ENCODE measurements around the gene DPYSL4. TPM values are rescaled to one million over a fixed set of nuclear protein-coding genes. Genes with fewer than 3 reads are reported as not detected.

DPYSL4 gene
- total RNA-seq, 1 donor from 2014 or later: 26.1 TPM

GRCh38 chr10:132231656-132232022 lies 44.9 kb downstream of the DPYSL4 start:
- H3K4me2 ChIP-seq (ENCODE audit: low read length): no peak overlapping the region
- Mint-ChIP-seq H3K27me3 (ENCODE audit: low read depth, unreplicated experiment) (peaks cover 13% of the 10 kb centered on the region), H3K9me3 (ENCODE audit: unreplicated experiment) (no peaks in the 10 kb centered on the region), H3K27ac (ENCODE audit: unreplicated experiment) (no peak overlapping the region), H3K4me3 (ENCODE audit: unreplicated experiment) (no peak overlapping the region), H3K36me3 (ENCODE audit: low read depth, unreplicated experiment) (peaks cover 3% of the 10 kb centered on the region), H3K4me1 (ENCODE audit: low read depth, unreplicated experiment) (no peaks in the 10 kb centered on the region)
- no peaks in the 10 kb centered on the region for H3K4me1 ChIP-seq (ENCODE audit: insufficient read depth, low read length)
- H4K20me1 ChIP-seq (ENCODE audit: insufficient read depth, low read length): no peaks in the 10 kb centered on the region
- H3K27ac ChIP-seq (ENCODE audit: low read depth, low read length): no peak overlapping the region
- DNase-seq (ENCODE audit: low read depth) (no peak), FAIRE-seq (no peak)
- TF ChIP-seq EZH2 (IDR thresholded peaks at IDR 0.05; ENCODE audit: insufficient read depth, low read length) (no peak), CTCF (IDR thresholded peaks at IDR 0.05; ENCODE audit: insufficient read depth, low read depth, low read length) (no peak)
- no peaks in the 10 kb centered on the region for H3K36me3 ChIP-seq (ENCODE audit: insufficient read depth, low read length)
- H3K79me2 ChIP-seq (ENCODE audit: insufficient read depth, low read length): no peaks in the 10 kb centered on the region
- no peak overlapping the region for H3K4me3 ChIP-seq (ENCODE audit: insufficient read depth, low read depth, low read length)
- no peak overlapping the region for H3K9ac ChIP-seq (ENCODE audit: low read length)
- H3K9me3 ChIP-seq (ENCODE audit: insufficient read depth, low read depth, low read length): no peaks in the 10 kb centered on the region
- H2AFZ ChIP-seq (ENCODE audit: low read depth, low read length): no peak overlapping the region
- no peaks in the 10 kb centered on the region for H3K27me3 ChIP-seq (ENCODE audit: insufficient read depth, low read length)

DNA sequence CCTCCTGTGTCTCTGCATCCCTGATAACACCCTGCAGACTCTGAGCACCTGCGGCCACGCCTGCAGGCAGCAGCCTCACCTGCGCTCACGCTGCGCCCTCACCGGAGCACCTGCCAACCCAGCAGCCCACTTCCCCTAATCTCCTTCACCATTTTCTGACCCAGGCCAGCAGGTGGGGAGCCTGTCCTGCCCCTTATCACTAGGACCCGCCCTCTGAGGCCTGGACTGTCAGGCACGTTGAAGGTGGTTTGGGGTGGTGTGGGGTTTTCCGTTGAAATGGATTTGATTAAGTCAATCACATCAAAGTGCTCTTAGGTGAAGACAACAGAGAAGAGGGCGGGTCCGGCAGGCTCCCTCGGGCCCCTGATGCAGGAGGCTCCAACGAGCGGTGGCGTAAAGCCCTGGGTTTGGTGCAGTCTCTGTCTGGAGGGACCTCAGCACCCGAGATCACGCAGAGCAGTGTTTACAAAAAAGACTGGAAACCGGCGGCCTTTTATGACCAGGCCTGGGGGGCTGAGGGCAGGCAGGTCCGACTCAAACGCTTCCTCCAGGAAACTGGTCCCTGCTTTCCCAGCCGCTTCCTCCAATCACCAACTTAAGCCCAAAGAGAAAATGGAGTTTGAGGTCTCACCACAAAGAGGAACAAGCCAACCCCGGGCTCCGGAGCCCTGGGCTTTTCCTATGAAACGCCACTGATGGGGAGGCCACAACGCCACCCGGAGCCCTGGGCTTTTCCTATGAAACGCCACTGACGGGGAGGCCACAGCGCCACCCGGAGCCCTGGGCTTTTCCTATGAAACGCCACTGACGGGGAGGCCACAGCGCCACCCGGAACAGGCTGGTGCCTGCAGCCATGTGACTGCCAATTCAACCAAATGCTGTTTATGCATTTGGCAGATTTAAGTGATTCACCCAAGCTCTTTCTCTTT lies 45.5 kb downstream of the DPYSL4 start:
- H3K27me3 Mint-ChIP-seq (ENCODE audit: low read depth, unreplicated experiment): peaks cover 12% of the 10 kb centered on the region
- H3K79me2 ChIP-seq (ENCODE audit: insufficient read depth, low read length): no peaks in the 10 kb centered on the region
- no peak overlapping the region for H3K4me3 ChIP-seq (ENCODE audit: insufficient read depth, low read depth, low read length)
- no peaks in the 10 kb centered on the region for H3K27me3 ChIP-seq (ENCODE audit: insufficient read depth, low read length)
- no peaks in the 10 kb centered on the region for H3K4me1 ChIP-seq (ENCODE audit: insufficient read depth, low read length)
- no peak overlapping the region for H2AFZ ChIP-seq (ENCODE audit: low read depth, low read length)
- H3K4me2 ChIP-seq (ENCODE audit: low read length): no peak overlapping the region
- TF ChIP-seq CTCF (IDR thresholded peaks at IDR 0.05; ENCODE audit: insufficient read depth, low read depth, low read length) (no peak), EZH2 (IDR thresholded peaks at IDR 0.05; ENCODE audit: insufficient read depth, low read length) (no peak)
- no peaks in the 10 kb centered on the region for H3K9me3 ChIP-seq (ENCODE audit: insufficient read depth, low read depth, low read length)
- H3K9me3 Mint-ChIP-seq (ENCODE audit: unreplicated experiment): no peaks in the 10 kb centered on the region
- FAIRE-seq (no peak), DNase-seq (ENCODE audit: low read depth) (no peak)
- no peak overlapping the region for H3K27ac Mint-ChIP-seq (ENCODE audit: unreplicated experiment)
- no peaks in the 10 kb centered on the region for H3K4me1 Mint-ChIP-seq (ENCODE audit: low read depth, unreplicated experiment)
- H3K27ac ChIP-seq (ENCODE audit: low read depth, low read length): no peak overlapping the region
- no peaks in the 10 kb centered on the region for H3K36me3 ChIP-seq (ENCODE audit: insufficient read depth, low read length)
- H3K36me3 Mint-ChIP-seq (ENCODE audit: low read depth, unreplicated experiment): peaks cover 2% of the 10 kb centered on the region
- no peaks in the 10 kb centered on the region for H4K20me1 ChIP-seq (ENCODE audit: insufficient read depth, low read length)
- no peak overlapping the region for H3K4me3 Mint-ChIP-seq (ENCODE audit: unreplicated experiment)
- no peak overlapping the region for H3K9ac ChIP-seq (ENCODE audit: low read length)

DNA sequence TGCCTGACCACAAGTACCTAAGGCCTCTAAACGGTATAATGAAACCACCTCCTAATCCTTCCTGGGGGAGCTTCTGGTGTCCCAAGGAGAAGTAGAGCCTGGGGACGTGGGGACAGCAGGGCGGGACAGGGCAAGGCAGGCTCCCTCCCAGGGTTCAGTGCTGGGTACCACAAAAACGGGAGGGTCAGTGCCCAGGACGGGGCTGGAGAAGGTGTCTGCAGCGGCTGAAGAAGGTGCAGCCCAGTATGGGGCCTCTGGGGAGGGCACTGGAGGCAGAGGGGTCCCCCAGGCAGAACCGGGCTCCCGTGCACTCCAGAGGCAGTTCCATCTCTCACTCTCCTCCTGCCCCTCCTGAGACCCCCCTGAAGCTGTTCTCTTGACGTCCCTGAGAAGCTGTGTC lies 46.2 kb downstream of the DPYSL4 start:
- DNase-seq (ENCODE audit: low read depth): no peak
- H3K36me3 ChIP-seq (ENCODE audit: insufficient read depth, low read length): no peaks in the 10 kb centered on the region
- Mint-ChIP-seq H3K4me3 (ENCODE audit: unreplicated experiment) (no peak overlapping the region), H3K27me3 (ENCODE audit: low read depth, unreplicated experiment) (peaks cover 10% of the 10 kb centered on the region), H3K27ac (ENCODE audit: unreplicated experiment) (no peak overlapping the region), H3K36me3 (ENCODE audit: low read depth, unreplicated experiment) (no peaks in the 10 kb centered on the region), H3K9me3 (ENCODE audit: unreplicated experiment) (no peaks in the 10 kb centered on the region), H3K4me1 (ENCODE audit: low read depth, unreplicated experiment) (peaks cover under 1% of the 10 kb centered on the region)
- no peak overlapping the region for H3K4me2 ChIP-seq (ENCODE audit: low read length)
- TF ChIP-seq CTCF (IDR thresholded peaks at IDR 0.05; ENCODE audit: insufficient read depth, low read depth, low read length) (no peak), EZH2 (IDR thresholded peaks at IDR 0.05; ENCODE audit: insufficient read depth, low read length) (no peak)
- no peak overlapping the region for H3K9ac ChIP-seq (ENCODE audit: low read length)
- no peaks in the 10 kb centered on the region for H3K9me3 ChIP-seq (ENCODE audit: insufficient read depth, low read depth, low read length)
- no peaks in the 10 kb centered on the region for H4K20me1 ChIP-seq (ENCODE audit: insufficient read depth, low read length)
- no peaks in the 10 kb centered on the region for H3K79me2 ChIP-seq (ENCODE audit: insufficient read depth, low read length)
- no peaks in the 10 kb centered on the region for H3K4me1 ChIP-seq (ENCODE audit: insufficient read depth, low read length)
- H3K27ac ChIP-seq (ENCODE audit: low read depth, low read length): no peak overlapping the region
- H2AFZ ChIP-seq (ENCODE audit: low read depth, low read length): no peak overlapping the region
- no peaks in the 10 kb centered on the region for H3K27me3 ChIP-seq (ENCODE audit: insufficient read depth, low read length)
- FAIRE-seq: no peak
- H3K4me3 ChIP-seq (ENCODE audit: insufficient read depth, low read depth, low read length): no peak overlapping the region

All from astrocyte (in vitro differentiated cells and primary cell).